Osteoblast (primary cell): ENCODE results near the gene NKAIN2. TPM values are rescaled to one million over a fixed set of nuclear protein-coding genes. Genes with fewer than 3 reads are reported as not detected.

ENCODE experiments used
- DNase-seq: peaks from one replicate; pipeline ENCODE4 v3.0.0; 2011; ENCODE audit warnings: low spot score, mixed read lengths; ENCODE audit not compliant: insufficient read length; ENCODE audit errors: missing footprints
- H2AFZ ChIP-seq: 2 replicates; pipeline ENCODE4 v1.6.0; 2011; ENCODE audit warnings: mild to moderate bottlenecking, low read length
- H3K27ac ChIP-seq: 2 replicates; pipeline ENCODE4 v1.5.1; 2011; ENCODE audit warnings: mild to moderate bottlenecking, low read depth, low read length, moderate library complexity
- H3K27me3 ChIP-seq: 2 replicates; pipeline ENCODE4 v1.6.0; 2012; ENCODE audit warnings: mild to moderate bottlenecking, control low read depth, inconsistent platforms, low read length, moderate library complexity; ENCODE audit not compliant: insufficient read depth
- H3K36me3 ChIP-seq: 2 replicates; pipeline ENCODE4 v1.5.1; 2011; ENCODE audit warnings: mild to moderate bottlenecking, low read length, control low read depth, moderate library complexity; ENCODE audit not compliant: insufficient read depth
- H3K4me1 ChIP-seq: 2 replicates; pipeline ENCODE4 v1.5.1; 2011; ENCODE audit warnings: mild to moderate bottlenecking, low read length, control low read depth, moderate library complexity; ENCODE audit not compliant: insufficient read depth
- H3K4me2 ChIP-seq: 2 replicates; pipeline ENCODE4 v1.6.0; 2011; ENCODE audit warnings: mild to moderate bottlenecking, low read length; ENCODE audit not compliant: insufficient read depth
- H3K4me3 ChIP-seq: fragments of 200-600 bp; sonication (generic); 3 replicates; pipeline ENCODE4 v1.5.1; 2012; ENCODE audit warnings: mild to moderate bottlenecking, low read length, inconsistent platforms; ENCODE audit not compliant: insufficient read depth
- H3K79me2 ChIP-seq: 2 replicates; pipeline ENCODE4 v1.6.0; 2012; ENCODE audit warnings: mild to moderate bottlenecking, low read length, control low read depth, inconsistent platforms; ENCODE audit not compliant: insufficient read depth
- H3K9me3 ChIP-seq: 2 replicates; pipeline ENCODE4 v1.5.1; 2011; ENCODE audit warnings: low read depth, low read length, control low read depth
- H4K20me1 ChIP-seq: 2 replicates; pipeline ENCODE4 v1.6.0; 2012; ENCODE audit warnings: mild to moderate bottlenecking, low read length, control low read depth; ENCODE audit not compliant: insufficient read depth
- total RNA-seq: library from RNA; depleted of rRNA; stranded (reverse); fragments of >200 nt; gene quantifications from 2 replicates; pipeline ENCODE4 v1.2.3, GENCODE V29; 2012
- TF ChIP-seq, protein P1 (sequence below): IDR thresholded peaks from 2 replicates; pipeline ENCODE4 v1.5.1; 2011; ENCODE audit warnings: mild to moderate bottlenecking, low read depth, low read length, moderate library complexity; ENCODE audit errors: extremely low read depth

The NKAIN2 gene
- total RNA-seq, 1 donor = under 0.01 TPM

DNA sequence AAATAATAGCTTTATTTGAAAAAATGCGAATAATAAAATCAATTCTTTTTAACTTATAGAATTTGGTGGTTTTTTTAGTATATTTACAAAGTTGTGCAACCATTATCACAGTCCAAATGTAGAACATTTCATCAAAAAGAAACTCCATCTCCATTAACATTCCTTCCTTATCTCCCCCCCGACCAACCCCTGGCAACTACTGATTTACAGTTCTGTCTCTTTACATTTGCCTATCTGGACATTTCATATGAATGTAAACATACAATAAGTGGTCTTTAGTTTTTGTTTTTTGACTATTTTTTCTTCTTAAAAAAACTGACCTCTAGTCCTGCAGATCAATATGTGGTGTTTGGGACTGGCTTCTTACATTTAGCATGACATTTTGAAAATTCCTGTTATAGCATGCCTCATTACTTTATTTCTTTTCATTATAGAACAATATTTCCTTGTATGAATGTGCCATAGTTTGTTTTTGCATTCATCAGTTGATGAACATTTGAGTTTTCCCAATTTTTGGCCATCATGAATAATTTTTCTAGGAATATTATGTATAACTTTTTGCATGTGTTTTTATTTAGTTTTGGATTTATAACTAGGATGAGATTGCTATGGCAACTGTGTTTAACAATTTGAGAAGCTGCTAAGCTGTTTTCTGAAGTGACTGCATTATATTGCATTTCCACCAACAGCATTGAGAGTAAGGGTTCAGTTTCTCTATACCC lies 344.7 kb downstream of the NKAIN2 start:
- no peak overlapping the region for H3K4me2 ChIP-seq
- H3K27ac ChIP-seq = no peak overlapping the region
- no peaks in the 10 kb centered on the region for H3K79me2 ChIP-seq
- no peak overlapping the region for H3K4me3 ChIP-seq
- no peaks in the 10 kb centered on the region for H3K36me3 ChIP-seq
- no peaks in the 10 kb centered on the region for H3K27me3 ChIP-seq
- H3K4me1 ChIP-seq = no peaks in the 10 kb centered on the region
- DNase-seq = no peak
- H3K9me3 ChIP-seq = no peaks in the 10 kb centered on the region
- H4K20me1 ChIP-seq = no peaks in the 10 kb centered on the region
- TF ChIP-seq, protein P1, sequence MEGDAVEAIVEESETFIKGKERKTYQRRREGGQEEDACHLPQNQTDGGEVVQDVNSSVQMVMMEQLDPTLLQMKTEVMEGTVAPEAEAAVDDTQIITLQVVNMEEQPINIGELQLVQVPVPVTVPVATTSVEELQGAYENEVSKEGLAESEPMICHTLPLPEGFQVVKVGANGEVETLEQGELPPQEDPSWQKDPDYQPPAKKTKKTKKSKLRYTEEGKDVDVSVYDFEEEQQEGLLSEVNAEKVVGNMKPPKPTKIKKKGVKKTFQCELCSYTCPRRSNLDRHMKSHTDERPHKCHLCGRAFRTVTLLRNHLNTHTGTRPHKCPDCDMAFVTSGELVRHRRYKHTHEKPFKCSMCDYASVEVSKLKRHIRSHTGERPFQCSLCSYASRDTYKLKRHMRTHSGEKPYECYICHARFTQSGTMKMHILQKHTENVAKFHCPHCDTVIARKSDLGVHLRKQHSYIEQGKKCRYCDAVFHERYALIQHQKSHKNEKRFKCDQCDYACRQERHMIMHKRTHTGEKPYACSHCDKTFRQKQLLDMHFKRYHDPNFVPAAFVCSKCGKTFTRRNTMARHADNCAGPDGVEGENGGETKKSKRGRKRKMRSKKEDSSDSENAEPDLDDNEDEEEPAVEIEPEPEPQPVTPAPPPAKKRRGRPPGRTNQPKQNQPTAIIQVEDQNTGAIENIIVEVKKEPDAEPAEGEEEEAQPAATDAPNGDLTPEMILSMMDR = no peak
- H2AFZ ChIP-seq = no peak overlapping the region

DNA sequence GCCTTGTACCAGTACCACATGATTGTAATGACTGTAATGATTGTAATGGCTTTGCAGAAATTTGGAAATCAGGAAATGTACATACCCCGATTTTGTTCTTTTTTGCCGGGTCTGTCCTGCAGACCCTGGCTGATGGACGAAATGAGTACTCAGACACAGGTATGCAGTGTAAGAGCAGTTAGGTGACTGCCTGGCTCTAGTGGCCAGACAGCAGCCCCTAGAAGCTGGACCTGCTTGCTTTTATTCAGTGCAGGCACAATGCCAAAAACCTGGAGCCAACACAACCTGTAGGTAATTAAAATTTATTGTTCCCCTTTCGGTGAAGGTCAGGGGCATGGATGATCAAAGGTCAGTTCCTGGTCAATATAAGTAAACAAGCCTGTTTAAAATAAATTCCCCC lies 346.0 kb downstream of the NKAIN2 start:
- Histone ChIP-seq H3K27me3 (no peaks in the 10 kb centered on the region), H3K36me3 (no peaks in the 10 kb centered on the region), H4K20me1 (no peaks in the 10 kb centered on the region), H3K9me3 (no peaks in the 10 kb centered on the region), H2AFZ (no peak overlapping the region), H3K4me3 (no peak overlapping the region), H3K4me1 (no peaks in the 10 kb centered on the region), H3K27ac (no peak overlapping the region), H3K4me2 (no peak overlapping the region), H3K79me2 (no peaks in the 10 kb centered on the region)
- TF ChIP-seq, protein P1 = no peak
- no peak for DNase-seq

DNA sequence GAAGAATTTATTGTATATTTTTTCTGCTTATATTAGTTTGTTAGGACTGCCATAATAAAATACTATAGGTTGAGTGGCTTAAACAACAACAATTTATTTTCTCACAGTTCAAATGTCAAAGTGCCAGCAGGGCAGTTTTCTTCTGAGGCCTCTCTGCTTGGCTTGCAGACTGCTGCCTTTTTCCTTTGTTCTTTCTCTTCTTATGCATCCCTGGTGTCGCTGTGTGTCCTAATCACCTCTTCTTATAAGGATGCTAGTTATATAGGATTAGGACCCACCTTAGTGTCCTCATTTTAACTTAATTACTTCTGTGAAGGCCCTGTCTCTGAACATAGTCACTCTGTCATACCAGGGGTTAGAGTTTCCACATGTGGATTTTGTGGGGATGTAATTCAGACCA lies 354.4 kb downstream of the NKAIN2 start:
- Histone ChIP-seq H3K4me3 (no peak overlapping the region), H3K4me2 (no peak overlapping the region), H3K36me3 (no peaks in the 10 kb centered on the region), H4K20me1 (no peaks in the 10 kb centered on the region), H3K27me3 (no peaks in the 10 kb centered on the region), H3K4me1 (no peaks in the 10 kb centered on the region), H3K9me3 (no peaks in the 10 kb centered on the region), H3K79me2 (no peaks in the 10 kb centered on the region), H3K27ac (no peak overlapping the region), H2AFZ (no peak overlapping the region)
- no peak for DNase-seq
- TF ChIP-seq, protein P1 = no peak

DNA sequence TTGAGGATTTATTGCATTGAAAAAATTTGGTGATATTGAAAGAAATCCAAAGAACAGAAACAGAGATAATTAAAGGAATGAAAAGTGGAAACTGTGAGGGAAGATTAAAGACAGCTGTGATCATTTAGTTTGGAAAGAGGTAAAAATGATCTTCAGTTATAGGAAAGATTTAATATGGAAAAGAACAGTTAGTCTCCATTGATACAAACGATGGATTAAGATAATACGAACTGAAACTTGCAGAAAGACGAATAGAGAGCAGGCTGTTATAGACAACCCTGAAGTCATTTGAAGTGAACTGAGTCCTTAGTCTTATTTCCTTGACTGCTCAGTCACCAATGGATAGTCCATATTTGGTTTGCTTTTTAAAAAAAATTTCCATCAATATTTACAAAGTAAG lies 360.0 kb downstream of the NKAIN2 start:
- no peaks in the 10 kb centered on the region for H3K4me1 ChIP-seq
- H4K20me1 ChIP-seq = no peaks in the 10 kb centered on the region
- DNase-seq = no peak
- H3K4me2 ChIP-seq = no peak overlapping the region
- no peaks in the 10 kb centered on the region for H3K79me2 ChIP-seq
- H3K27ac ChIP-seq = no peak overlapping the region
- H3K36me3 ChIP-seq = no peaks in the 10 kb centered on the region
- TF ChIP-seq, protein P1 = no peak
- H3K27me3 ChIP-seq = no peaks in the 10 kb centered on the region
- H2AFZ ChIP-seq = no peak overlapping the region
- H3K9me3 ChIP-seq = no peaks in the 10 kb centered on the region
- H3K4me3 ChIP-seq = no peak overlapping the region
